Activated T-cell treated with anti-CD3 and anti-CD28 coated beads, Interleukin-2, amount 50 U/mL, for 72 hours (primary cell): ENCODE measurements around the gene KIAA0513. TPM values are rescaled to one million over a fixed set of nuclear protein-coding genes. Genes with fewer than 3 reads are reported as not detected.

ENCODE experiments used
- ATAC-seq, 2 donors: fragments of 150-1000 bp; cut with Tn5 transposase; replicated peaks in 1 of 2; 2 replicates each; pipeline ENCODE4 v1.10.0; 2021; ENCODE audit warnings: moderate library complexity in 2 of 2, mild to moderate bottlenecking in 1 of 2
- DNase-seq, 2 donors: peaks; one replicate each; pipeline ENCODE4 v3.0.0; 2021 to 2022; ENCODE audit warnings: mixed read lengths in 1 of 2
- H3K27ac Mint-ChIP-seq: one replicate; pipeline ENCODE4 v1.8.0; 2022; ENCODE audit warnings: mild to moderate bottlenecking, moderate library complexity, mixed read lengths
- H3K27me3 Mint-ChIP-seq: one replicate; pipeline ENCODE4 v1.8.0; 2022; ENCODE audit warnings: low read depth, mixed read lengths
- H3K36me3 Mint-ChIP-seq, 2 donors: one replicate each; pipeline ENCODE4 v1.8.0; 2022; ENCODE audit warnings: mixed read lengths in 2 of 2, mild to moderate bottlenecking in 1 of 2; ENCODE audit not compliant: insufficient read depth in 2 of 2
- H3K4me1 Mint-ChIP-seq: one replicate; pipeline ENCODE4 v1.8.0; 2022; ENCODE audit warnings: low read depth, mixed read lengths
- H3K4me3 Mint-ChIP-seq, 2 donors: one replicate each; pipeline ENCODE4 v1.8.0; 2022; ENCODE audit warnings: mild to moderate bottlenecking in 2 of 2, mixed read lengths in 2 of 2, moderate library complexity in 2 of 2
- H3K9me3 Mint-ChIP-seq, 2 donors: one replicate each; pipeline ENCODE4 v1.8.0; 2022; ENCODE audit warnings: mixed read lengths in 2 of 2
- total RNA-seq, 2 donors: library from RNA; stranded (reverse); gene quantifications; one replicate each; pipeline ENCODE4 v1.2.3, GENCODE V29; 2022

The KIAA0513 gene
- total RNA-seq, 2 donors from 2014 or later = 10.6 to 14.5 TPM

DNA sequence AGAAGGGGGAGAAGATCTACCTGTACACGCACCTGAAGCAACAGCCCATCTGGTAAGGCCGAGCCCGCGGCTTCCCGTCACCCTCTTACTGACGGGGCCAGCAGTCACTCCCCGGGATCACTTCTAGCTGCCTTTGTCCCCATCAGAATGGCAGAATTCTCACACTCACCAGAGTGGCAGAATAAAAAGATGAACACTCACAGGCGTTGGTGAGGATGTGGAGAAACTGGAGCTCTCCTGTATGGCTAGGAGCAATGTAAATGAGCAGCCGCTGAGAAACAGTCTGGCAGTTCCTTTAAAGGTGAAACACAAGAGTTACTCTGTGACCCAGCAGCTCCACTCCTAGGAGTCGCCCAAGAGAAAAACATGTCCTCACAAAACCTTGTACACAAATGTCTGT, 51.4 kb downstream of the KIAA0513 start:
- Mint-ChIP-seq H3K27me3 (no peaks in the 10 kb centered on the region), H3K36me3 (peaks cover 0 to 6% of the 10 kb centered on the region in 2 donors), H3K9me3 (no peaks in the 10 kb centered on the region), H3K4me1 (peaks cover 12% of the 10 kb centered on the region), H3K4me3 (no peak overlapping the region), H3K27ac (no peak overlapping the region)
- DNase-seq (no peak), ATAC-seq (no peak)

DNA sequence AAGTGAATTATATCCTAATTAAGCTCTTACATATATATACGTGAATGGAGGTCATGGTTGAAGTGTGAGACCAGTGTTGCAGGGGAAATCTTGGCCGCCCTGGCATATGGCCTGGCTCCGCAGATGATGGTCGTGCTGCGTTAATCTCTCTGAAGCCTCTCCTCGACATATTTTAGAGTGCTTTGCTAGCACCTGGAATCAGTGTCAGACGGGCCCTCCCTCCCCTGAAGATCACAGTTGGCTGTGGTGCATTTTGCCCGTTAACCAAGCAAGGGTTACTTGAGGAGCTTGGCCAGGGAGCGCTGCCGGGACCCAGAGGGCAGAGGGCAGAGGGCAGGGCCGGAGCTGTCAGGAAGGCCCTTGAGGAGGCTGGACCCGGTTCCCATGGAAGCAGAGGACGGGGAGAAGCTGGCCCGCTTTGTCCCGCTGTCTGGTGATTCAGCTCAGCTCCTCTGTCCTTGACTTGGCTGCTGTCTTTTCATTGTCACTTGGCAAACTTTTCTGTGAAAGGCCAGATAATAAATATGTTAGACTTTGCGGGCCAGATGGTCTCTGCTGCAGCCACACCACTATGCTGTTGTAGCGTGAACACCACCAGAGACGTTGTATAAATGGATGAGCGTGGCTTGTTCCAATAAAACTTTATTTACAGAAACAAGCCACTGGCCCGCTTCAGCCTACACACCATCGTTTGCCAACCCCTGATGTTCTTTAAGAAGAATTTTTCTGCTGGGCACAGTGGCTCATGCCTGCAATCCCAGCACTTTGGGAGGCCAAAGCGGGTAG, 52.4 kb downstream of the KIAA0513 start:
- H3K4me3 Mint-ChIP-seq = no peak overlapping the region
- H3K9me3 Mint-ChIP-seq = no peaks in the 10 kb centered on the region
- DNase-seq (no peak), ATAC-seq (no peak)
- H3K36me3 Mint-ChIP-seq = peaks cover 0 to 5% of the 10 kb centered on the region in 2 donors
- no peaks in the 10 kb centered on the region for H3K27me3 Mint-ChIP-seq
- no peak overlapping the region for H3K27ac Mint-ChIP-seq
- H3K4me1 Mint-ChIP-seq = peaks cover 12% of the 10 kb centered on the region

DNA sequence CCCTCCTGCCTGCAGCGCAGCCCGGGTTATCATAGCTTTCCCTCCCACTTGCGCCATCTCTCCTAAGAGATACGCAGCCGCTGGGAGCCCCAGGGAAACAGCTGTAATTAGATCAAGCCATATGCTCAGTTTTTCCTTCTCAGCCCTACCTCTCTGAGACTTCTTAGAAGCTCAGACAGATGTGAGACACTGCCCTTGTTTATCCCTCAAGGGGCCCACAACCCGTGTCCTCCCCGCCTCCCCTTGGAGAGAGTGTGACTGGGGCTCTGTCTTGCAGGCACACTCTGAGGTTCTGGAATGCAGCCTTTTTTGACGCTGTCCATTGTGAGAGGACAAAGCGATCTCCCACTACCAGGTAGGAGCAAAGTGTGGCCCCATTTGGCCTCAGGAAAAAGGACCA, 53.4 kb downstream of the KIAA0513 start:
- ATAC-seq = no peak
- DNase-seq = no peak
- H3K27ac Mint-ChIP-seq = no peak overlapping the region
- peaks cover 0 to 5% of the 10 kb centered on the region in 2 donors for H3K36me3 Mint-ChIP-seq
- no peaks in the 10 kb centered on the region for H3K27me3 Mint-ChIP-seq
- H3K4me3 Mint-ChIP-seq = no peak overlapping the region
- H3K9me3 Mint-ChIP-seq = no peaks in the 10 kb centered on the region
- H3K4me1 Mint-ChIP-seq = peaks cover 12% of the 10 kb centered on the region

DNA sequence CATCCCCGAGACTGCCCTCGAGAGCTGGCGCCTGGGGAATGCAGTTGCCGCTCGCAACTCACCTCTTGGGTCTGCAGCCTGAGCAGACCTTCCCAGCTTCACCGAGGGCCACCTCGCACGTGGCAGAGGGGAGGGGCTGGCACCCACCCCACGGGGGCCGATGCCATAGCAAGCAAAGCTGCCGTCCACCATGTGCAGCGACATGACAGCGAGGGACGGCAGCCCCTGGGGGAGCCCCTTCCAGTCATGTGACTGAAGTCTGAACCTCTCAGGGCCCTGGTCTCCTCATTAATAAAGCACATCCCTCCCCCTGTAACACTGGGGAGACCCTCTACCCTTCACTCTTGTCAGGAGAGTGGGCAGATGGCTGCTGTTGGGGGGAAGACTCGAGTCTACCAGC, 54.2 kb downstream of the KIAA0513 start:
- no peak for ATAC-seq
- DNase-seq = no peak
- peaks cover 0 to 5% of the 10 kb centered on the region in 2 donors for H3K36me3 Mint-ChIP-seq
- H3K27me3 Mint-ChIP-seq = no peaks in the 10 kb centered on the region
- H3K27ac Mint-ChIP-seq = no peak overlapping the region
- no peaks in the 10 kb centered on the region for H3K9me3 Mint-ChIP-seq
- no peak overlapping the region for H3K4me3 Mint-ChIP-seq
- H3K4me1 Mint-ChIP-seq = peaks cover 18% of the 10 kb centered on the region

DNA sequence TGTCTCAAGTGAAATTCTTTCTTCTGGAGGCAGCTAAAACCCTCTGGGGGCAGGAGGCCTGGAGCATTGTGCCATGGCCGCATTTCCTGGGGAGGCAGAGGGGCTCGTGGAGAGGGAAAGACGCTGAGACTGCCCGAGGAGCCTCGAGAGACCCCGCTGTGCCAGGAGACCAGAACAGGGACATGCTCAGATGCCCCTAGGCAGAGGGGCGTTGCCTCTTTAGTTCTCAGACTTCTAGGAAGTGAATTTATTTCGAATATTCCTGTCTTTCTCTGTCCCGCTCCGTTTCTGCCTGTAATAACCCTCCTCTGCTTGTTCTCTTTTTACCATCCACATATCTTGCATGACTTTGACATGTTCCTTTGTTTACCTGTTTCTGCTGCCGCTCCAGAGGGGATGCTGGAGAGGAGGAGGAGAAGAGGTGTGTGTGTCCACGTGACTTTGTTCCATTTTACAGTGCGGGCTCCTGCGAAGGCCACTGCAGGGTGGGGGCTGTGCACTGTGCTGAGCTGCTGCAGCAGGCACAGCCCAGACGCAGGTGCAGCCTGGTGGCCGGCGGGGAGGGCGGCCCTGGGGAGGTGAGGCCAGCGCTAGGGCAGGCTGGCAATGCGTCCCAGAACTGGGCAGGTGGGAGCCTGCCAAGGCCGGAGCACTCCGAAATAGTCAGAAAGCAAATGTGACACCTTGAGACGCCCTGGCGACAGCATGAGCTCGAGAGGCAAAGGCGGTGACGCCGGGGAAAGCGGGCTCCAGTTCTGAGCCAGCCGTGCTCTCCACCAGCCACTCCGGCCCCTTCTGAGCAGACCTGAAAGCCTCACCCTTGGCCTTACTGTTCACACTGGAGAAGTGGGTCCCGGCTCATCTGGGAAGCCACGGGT, 54.8 kb downstream of the KIAA0513 start:
- no peak for DNase-seq
- H3K9me3 Mint-ChIP-seq = no peaks in the 10 kb centered on the region
- no peak for ATAC-seq
- H3K4me1 Mint-ChIP-seq = peaks cover 21% of the 10 kb centered on the region
- H3K27ac Mint-ChIP-seq = no peak overlapping the region
- no peak overlapping the region for H3K4me3 Mint-ChIP-seq
- no peaks in the 10 kb centered on the region for H3K27me3 Mint-ChIP-seq
- peaks cover 0 to 5% of the 10 kb centered on the region in 2 donors for H3K36me3 Mint-ChIP-seq

DNA sequence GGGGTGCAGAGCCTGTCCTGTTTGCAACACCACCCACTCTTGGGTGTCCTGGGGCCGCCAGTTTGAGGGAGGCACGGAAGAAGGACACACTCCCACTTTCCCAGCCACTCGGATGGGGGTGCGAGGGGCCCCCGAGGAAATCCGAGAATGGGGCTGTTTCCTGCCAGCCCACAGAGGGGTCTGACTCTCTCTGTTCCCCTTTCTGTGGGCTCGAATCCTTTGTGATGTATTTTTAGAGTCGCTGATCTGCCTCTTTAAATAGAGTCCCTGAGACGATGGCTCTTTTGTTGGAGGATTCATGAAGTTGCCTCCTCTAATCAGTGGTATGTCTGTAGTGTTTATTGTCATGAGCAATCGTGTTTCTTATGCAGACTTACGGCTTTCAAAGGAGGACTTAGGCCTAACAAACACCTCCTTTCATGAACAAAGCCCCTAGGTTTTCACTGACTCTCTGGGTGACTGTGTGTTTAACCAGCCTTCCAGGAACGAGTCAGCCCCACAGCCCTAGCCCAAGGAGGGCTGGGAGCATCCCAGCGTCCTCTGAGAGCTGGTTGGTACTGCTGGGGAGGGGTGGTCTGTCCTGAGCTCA, 55.5 kb downstream of the KIAA0513 start:
- Mint-ChIP-seq H3K36me3 (peaks cover 0 to 1% of the 10 kb centered on the region in 2 donors), H3K9me3 (no peaks in the 10 kb centered on the region), H3K27ac (no peak overlapping the region), H3K4me1 (peaks cover 21% of the 10 kb centered on the region), H3K4me3 (peak overlapping the region in 1 of 2 donors; percentile 44), H3K27me3 (no peaks in the 10 kb centered on the region)
- ATAC-seq (peak; percentile 31 to 40), DNase-seq (no peak)

DNA sequence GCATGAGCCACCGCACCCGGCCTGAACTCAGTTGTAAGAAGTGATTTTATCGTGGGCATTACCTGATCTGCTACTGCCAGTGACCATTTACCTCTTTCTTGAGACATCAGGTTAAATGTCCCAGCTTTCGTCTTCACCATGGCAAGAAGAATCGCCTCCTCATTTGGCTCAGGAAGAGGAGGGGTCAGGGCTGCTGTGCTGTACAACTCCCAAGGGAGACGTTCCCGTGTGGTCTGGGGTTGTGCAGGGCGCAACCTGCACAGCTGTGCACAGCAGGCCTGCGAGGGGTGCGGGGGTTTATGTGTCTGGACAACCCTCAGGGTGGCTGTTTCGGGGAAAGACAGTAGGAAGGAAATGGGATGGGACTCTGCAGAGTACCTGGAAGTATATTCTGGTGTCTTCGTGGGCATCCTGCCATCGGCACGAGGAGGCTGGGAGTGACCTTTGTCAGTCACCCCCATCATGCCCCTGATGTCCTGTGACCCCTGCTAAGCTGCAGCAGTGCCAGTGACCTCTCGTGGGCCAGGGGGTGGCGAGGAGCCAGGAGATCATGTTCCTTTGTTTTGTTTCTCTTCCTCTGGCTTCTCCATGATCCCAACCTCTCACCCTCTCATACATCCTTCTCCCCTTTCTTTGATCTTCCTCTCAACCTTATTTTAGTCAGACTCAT, 57.4 kb downstream of the KIAA0513 start:
- H3K27me3 Mint-ChIP-seq = no peaks in the 10 kb centered on the region
- H3K9me3 Mint-ChIP-seq = no peaks in the 10 kb centered on the region
- peaks cover 0 to 1% of the 10 kb centered on the region in 2 donors for H3K36me3 Mint-ChIP-seq
- H3K4me3 Mint-ChIP-seq = no peak overlapping the region
- peaks cover 24% of the 10 kb centered on the region for H3K4me1 Mint-ChIP-seq
- ATAC-seq = no peak
- no peak for DNase-seq
- no peak overlapping the region for H3K27ac Mint-ChIP-seq

DNA sequence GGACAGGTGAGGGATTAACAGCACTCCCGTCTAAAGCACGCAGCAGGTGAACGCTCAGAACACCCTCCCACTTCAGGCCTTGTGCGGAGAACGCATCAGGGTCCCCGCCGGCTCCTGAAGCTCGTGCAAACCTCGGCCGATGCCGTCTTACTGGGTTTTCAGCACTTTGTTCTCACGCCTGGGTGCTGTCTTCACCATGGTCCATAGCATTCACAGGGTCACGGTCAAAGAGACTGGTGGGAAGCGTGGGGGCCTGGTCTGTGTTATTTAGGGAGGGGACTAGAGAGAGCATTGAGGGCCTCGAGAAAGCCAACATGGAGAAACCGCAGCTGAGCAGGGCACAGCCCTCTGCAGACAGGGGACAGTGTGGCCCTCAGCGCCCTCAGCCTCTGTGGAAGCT, 58.1 kb downstream of the KIAA0513 start:
- peaks cover 0 to 1% of the 10 kb centered on the region in 2 donors for H3K36me3 Mint-ChIP-seq

DNA sequence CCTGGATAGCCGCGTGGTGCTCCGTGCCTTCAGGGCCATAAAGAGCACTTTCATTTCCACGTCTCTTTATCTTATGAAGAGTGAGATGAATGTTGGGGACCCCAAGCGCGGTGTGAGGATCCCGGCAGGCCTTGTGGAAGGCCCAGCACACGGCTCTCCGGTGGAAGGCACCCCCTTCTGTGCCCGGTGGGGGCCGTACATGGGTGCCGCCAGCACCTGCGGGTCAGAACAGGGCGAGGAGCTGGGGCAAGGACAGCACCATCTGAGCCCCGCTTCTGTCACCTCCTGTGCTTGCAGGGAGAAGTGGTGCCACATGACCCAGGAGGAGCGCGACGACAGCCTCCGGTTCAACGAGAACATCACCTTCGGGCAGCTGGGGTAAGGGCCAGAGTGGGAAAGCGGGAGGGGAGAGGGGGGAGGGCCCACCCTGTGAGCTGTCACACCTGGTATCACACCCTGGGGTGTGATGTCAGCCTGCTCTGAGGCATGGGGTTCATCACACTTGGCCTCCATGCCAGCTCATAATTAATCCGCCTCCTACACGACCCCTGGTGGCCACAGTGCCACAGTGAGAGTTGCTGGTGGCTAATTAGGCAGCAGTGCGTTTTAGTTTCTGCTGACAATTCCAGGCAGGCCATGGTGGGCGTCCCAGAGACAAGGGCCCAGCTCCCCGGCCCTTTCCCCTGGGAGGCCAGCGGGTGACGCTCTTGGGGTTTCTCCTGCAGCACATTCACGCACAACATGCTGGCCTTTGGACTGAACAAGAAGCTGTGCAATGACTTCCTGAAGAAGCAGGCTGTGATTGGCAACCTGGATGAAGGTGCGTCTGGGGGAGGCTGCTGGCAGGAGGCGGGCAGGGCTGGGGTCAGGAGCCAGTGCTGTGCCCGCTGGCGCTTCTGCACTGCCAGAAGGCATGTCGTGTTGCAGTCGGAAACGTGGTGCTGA, 59.0 kb downstream of the KIAA0513 start:
- H3K4me3 Mint-ChIP-seq = no peak overlapping the region
- no peak overlapping the region for H3K27ac Mint-ChIP-seq
- no peaks in the 10 kb centered on the region for H3K9me3 Mint-ChIP-seq
- H3K4me1 Mint-ChIP-seq = peaks cover 40% of the 10 kb centered on the region
- ATAC-seq (peak; percentile 87 to 90), DNase-seq (peak; percentile 79 to 80)
- H3K27me3 Mint-ChIP-seq = no peaks in the 10 kb centered on the region
- no peaks in the 10 kb centered on the region for H3K36me3 Mint-ChIP-seq

More for the DNA sequence above, 58.1 kb downstream of the KIAA0513 start:
- DNase-seq = no peak
- no peak for ATAC-seq
- no peaks in the 10 kb centered on the region for H3K9me3 Mint-ChIP-seq
- no peaks in the 10 kb centered on the region for H3K27me3 Mint-ChIP-seq
- H3K27ac Mint-ChIP-seq = no peak overlapping the region
- H3K4me3 Mint-ChIP-seq = no peak overlapping the region
- H3K4me1 Mint-ChIP-seq = peaks cover 32% of the 10 kb centered on the region

DNA sequence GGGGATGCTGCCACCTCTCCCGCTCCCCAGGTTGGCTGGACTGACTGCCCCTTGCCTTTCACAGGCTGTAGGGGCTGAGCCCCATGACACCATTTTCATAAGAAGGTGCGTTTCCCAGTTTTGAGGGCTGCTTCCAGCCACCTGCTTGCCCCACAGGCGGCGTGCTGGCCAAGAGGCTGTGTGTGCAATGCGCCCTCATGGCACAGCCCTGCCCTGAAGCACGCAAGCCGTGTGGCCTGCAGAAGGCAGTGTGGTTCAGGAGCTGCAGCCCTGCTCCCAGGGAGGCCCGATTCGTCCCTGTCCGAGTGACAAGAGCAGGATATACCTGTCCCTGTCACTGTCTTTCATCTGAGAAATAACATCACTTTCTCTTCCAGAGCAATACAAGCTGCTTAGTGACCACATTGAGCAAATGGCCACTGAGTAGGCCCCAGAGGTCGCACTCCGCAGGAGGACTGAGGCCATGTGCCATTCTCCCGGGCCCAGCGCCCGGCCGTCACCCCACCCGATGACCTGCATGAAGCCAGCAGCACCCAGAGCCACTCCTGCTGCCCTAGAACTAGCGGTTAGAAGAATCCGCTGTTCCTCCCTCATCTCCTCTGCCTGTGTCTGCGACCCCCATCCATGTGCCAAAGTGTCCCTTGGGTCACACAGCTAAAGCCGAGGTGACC, 60.4 kb downstream of the KIAA0513 start:
- ATAC-seq = no peak
- peaks cover 33% of the 10 kb centered on the region for H3K4me1 Mint-ChIP-seq
- no peak for DNase-seq
- H3K9me3 Mint-ChIP-seq = no peaks in the 10 kb centered on the region
- no peak overlapping the region for H3K27ac Mint-ChIP-seq
- no peak overlapping the region for H3K4me3 Mint-ChIP-seq
- no peaks in the 10 kb centered on the region for H3K27me3 Mint-ChIP-seq
- no peaks in the 10 kb centered on the region for H3K36me3 Mint-ChIP-seq

DNA sequence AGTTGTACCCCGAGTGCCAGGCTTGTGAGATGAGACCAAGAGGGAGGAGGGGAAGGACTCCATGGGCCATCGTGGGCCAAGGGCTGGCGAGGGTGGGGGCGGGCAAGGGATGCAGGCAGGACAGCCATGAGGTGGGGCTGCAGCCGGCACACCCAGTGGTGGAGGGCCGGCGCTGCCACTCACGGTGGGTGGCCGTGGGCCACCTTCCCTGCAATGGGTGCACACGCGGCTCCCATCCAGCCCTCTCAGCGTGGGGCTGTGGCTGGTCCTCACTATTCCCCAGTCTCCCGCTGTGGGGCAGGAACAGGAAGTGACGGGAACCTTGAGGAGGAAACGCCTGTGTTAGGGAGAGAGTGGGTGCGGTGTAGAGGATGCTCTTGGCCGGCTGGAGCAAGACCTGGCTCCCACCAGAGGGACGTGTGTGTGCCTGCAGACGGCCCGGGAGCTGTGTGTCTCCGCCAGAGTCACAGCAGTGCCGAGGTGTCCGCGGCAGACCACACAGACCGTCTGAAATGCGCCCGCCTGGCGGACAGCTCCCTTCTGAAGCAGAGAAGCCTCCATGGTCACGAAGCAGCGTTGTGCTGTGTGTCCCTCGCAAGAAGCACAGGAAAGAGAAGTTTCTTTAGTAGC, 61.1 kb downstream of the KIAA0513 start:
- Mint-ChIP-seq H3K4me3 (no peak overlapping the region), H3K27me3 (no peaks in the 10 kb centered on the region), H3K27ac (no peak overlapping the region), H3K4me1 (peaks cover 28% of the 10 kb centered on the region), H3K36me3 (no peaks in the 10 kb centered on the region), H3K9me3 (no peaks in the 10 kb centered on the region)
- ATAC-seq (no peak), DNase-seq (no peak)
